H1 (cell line): ENCODE results near the gene KRTAP3-2. TPM values are rescaled to one million over a fixed set of nuclear protein-coding genes. Genes with fewer than 3 reads are reported as not detected.

Experiments
- CTBP2 ChIP-seq: IDR thresholded peaks from 2 replicates; pipeline ENCODE4 v1.7.0; 2011; ENCODE audit warnings: borderline replicate concordance, mild to moderate bottlenecking, moderate library complexity, mixed read lengths, low read length; ENCODE audit not compliant: insufficient read depth, insufficient read length
- RAD21 ChIP-seq, 2 experiments: IDR thresholded peaks in 1 of 2; conservative IDR thresholded peaks in 1 of 2; 2 replicates each; pipeline ENCODE4 v1.6.1; 2011; ENCODE audit warnings: low read depth in 2 of 2, low read length in 2 of 2, improper control_type of control experiment in 1 of 2, inconsistent platforms in 1 of 2, mild to moderate bottlenecking in 1 of 2, moderate library complexity in 1 of 2
- SIRT6 ChIP-seq: IDR thresholded peaks from one replicate; pipeline ENCODE4 v1.7.1; 2012; ENCODE audit warnings: low read length, inconsistent platforms
- SIX5 ChIP-seq: IDR thresholded peaks from 2 replicates; pipeline ENCODE4 v1.6.1; 2011; ENCODE audit warnings: mild to moderate bottlenecking, low read depth, low read length
- polyA plus RNA-seq, 7 experiments: library from polyadenylated mRNA; depleted of rRNA in 3 of 7; stranded (reverse) in 5 of 7; unstranded in 2 of 7; fragments of >200 nt in 5 of 7; fragments of 200-250 nt in 2 of 7; gene quantifications; 1 replicate in 5 of 7; 2 replicates in 1 of 7; 4 replicates in 1 of 7; pipeline versions ENCODE4 v1.2.1 to v1.2.3, GENCODE V29; 2011 to 2013; ENCODE audit warnings: missing spikeins in 2 of 7, mixed read lengths in 2 of 7
- total RNA-seq: library from RNA; stranded (reverse); fragmentation: NEBNext Ultra II Directional; extraction: Animal tissue kit (Norgen Biotek cat#: 25700); gene quantifications from 2 replicates; pipeline ENCODE4 v1.2.1, GENCODE V29; 2021
- TF ChIP-seq, protein P1 (sequence below): fragments of 300-600 bp; sonication (generic); IDR thresholded peaks from 2 replicates; pipeline ENCODE4 v1.7.1; 2012; ENCODE audit warnings: low read length, moderate library complexity, mild to moderate bottlenecking, inconsistent platforms; ENCODE audit not compliant: insufficient replicate concordance

The KRTAP3-2 gene
- total and polyA plus RNA-seq, 2 of the 8 experiments (the other 6 are each of a cell fraction or from before 2014, with no cell fraction given) = not detected

DNA sequence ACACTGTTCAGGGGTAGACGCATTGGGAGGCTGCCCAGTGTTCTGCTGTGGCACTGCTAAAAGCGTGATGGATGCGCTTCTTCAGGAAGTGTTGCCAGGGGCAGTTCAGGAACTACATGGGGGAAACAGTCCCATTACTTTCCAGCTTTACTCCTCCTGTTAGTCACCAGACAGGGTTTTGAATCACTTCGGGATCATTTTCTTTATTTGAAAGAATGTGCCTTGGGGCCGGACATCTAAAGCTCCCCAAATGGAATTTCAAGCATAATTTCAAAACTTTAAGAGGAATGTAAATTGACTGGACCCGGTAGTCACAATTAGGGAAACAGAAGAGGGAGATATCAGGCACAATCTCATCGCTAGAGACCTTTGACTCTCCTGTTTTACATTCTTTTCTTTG lies 48.7 kb upstream of the KRTAP3-2 start (continued):
- TF ChIP-seq, protein P1, sequence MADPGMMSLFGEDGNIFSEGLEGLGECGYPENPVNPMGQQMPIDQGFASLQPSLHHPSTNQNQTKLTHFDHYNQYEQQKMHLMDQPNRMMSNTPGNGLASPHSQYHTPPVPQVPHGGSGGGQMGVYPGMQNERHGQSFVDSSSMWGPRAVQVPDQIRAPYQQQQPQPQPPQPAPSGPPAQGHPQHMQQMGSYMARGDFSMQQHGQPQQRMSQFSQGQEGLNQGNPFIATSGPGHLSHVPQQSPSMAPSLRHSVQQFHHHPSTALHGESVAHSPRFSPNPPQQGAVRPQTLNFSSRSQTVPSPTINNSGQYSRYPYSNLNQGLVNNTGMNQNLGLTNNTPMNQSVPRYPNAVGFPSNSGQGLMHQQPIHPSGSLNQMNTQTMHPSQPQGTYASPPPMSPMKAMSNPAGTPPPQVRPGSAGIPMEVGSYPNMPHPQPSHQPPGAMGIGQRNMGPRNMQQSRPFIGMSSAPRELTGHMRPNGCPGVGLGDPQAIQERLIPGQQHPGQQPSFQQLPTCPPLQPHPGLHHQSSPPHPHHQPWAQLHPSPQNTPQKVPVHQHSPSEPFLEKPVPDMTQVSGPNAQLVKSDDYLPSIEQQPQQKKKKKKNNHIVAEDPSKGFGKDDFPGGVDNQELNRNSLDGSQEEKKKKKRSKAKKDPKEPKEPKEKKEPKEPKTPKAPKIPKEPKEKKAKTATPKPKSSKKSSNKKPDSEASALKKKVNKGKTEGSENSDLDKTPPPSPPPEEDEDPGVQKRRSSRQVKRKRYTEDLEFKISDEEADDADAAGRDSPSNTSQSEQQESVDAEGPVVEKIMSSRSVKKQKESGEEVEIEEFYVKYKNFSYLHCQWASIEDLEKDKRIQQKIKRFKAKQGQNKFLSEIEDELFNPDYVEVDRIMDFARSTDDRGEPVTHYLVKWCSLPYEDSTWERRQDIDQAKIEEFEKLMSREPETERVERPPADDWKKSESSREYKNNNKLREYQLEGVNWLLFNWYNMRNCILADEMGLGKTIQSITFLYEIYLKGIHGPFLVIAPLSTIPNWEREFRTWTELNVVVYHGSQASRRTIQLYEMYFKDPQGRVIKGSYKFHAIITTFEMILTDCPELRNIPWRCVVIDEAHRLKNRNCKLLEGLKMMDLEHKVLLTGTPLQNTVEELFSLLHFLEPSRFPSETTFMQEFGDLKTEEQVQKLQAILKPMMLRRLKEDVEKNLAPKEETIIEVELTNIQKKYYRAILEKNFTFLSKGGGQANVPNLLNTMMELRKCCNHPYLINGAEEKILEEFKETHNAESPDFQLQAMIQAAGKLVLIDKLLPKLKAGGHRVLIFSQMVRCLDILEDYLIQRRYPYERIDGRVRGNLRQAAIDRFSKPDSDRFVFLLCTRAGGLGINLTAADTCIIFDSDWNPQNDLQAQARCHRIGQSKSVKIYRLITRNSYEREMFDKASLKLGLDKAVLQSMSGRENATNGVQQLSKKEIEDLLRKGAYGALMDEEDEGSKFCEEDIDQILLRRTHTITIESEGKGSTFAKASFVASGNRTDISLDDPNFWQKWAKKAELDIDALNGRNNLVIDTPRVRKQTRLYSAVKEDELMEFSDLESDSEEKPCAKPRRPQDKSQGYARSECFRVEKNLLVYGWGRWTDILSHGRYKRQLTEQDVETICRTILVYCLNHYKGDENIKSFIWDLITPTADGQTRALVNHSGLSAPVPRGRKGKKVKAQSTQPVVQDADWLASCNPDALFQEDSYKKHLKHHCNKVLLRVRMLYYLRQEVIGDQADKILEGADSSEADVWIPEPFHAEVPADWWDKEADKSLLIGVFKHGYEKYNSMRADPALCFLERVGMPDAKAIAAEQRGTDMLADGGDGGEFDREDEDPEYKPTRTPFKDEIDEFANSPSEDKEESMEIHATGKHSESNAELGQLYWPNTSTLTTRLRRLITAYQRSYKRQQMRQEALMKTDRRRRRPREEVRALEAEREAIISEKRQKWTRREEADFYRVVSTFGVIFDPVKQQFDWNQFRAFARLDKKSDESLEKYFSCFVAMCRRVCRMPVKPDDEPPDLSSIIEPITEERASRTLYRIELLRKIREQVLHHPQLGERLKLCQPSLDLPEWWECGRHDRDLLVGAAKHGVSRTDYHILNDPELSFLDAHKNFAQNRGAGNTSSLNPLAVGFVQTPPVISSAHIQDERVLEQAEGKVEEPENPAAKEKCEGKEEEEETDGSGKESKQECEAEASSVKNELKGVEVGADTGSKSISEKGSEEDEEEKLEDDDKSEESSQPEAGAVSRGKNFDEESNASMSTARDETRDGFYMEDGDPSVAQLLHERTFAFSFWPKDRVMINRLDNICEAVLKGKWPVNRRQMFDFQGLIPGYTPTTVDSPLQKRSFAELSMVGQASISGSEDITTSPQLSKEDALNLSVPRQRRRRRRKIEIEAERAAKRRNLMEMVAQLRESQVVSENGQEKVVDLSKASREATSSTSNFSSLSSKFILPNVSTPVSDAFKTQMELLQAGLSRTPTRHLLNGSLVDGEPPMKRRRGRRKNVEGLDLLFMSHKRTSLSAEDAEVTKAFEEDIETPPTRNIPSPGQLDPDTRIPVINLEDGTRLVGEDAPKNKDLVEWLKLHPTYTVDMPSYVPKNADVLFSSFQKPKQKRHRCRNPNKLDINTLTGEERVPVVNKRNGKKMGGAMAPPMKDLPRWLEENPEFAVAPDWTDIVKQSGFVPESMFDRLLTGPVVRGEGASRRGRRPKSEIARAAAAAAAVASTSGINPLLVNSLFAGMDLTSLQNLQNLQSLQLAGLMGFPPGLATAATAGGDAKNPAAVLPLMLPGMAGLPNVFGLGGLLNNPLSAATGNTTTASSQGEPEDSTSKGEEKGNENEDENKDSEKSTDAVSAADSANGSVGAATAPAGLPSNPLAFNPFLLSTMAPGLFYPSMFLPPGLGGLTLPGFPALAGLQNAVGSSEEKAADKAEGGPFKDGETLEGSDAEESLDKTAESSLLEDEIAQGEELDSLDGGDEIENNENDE = no peak
- no peak for TF ChIP-seq SIX5
- TF ChIP-seq RAD21 (IDR thresholded peaks at IDR 0.05 in 1 of 2, conservative IDR thresholded peaks at IDR 0.05 in 1 of 2; ENCODE audit: low read depth in 2 of 2, low read length in 2 of 2) = no peak
- TF ChIP-seq SIRT6 = no peak
- no peak for TF ChIP-seq CTBP2
- TF ChIP-seq, all 59 proteins: peak for 0
